ENCODE results near the gene ZDHHC18. TPM values are rescaled to one million over a fixed set of nuclear protein-coding genes. Genes with fewer than 3 reads are reported as not detected.

Gene ZDHHC18
- total RNA-seq = 10 to 100 TPM in 3 of 4 donors, 1 to 10 TPM in 1; 9.6 to 31.7 (median 20.8) TPM

DNA sequence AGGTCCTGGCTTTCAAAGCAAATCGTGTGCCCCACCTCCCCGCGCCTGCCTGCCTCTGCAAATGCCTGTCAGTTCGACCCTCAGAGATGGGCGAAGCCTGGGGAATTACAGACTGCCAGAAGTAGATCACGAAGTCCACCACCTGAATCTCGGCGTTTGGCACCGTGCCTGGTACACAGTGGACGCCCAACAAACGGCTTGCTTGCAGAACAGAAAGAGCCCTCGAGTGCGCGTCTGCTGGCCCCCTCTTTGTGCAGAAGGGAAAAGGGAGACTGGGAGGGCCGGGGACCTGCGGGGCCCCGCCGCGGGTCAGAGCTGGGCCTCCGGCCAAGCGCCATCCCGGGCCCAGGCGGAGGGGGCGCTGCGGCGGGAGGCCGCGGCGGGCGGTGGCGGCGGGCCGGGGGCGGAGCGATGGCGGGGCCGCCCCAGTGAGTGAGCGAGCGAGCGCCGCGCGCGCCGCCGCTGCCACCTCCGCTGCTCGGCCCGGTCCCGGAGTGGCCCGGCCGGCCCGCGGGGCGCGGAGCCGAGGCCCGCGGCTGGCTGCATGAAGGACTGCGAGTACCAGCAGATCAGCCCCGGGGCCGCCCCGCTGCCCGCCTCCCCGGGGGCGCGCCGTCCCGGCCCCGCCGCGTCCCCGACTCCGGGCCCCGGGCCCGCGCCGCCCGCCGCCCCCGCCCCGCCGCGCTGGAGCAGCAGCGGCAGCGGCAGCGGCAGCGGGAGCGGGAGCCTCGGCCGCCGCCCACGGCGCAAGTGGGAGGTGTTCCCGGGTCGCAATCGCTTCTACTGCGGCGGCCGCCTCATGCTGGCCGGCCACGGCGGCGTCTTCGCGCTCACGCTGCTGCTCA lies at the start of gene ZDHHC18:
Gene ZDHHC18 (plus strand): TSS at position 428 of the 845 bp plus-strand sequence. CDS start 117 bp downstream, at position 545.
- Histone ChIP-seq H3K4me3 (peak within 1 kb of the TSS; percentile 71 to 84 (median 81)), H3K4me1 (peaks cover 30 to 45% (median 44%) of the 10 kb centered on the region in 4 donors), H3K9me3 (no peaks in the 10 kb centered on the region), H3K36me3 (peaks cover 0 to 14% (median 3%) of the 10 kb centered on the region in 4 donors), H3K27me3 (no peaks in the 10 kb centered on the region), H3K27ac (replicated peaks in 1 of 4) (peak within 1 kb of the TSS; percentile 73 to 81 (median 80))
- WGBS = 0% methylated on average over 6 of the region's 107 CpGs
- no peak for DNase-seq (ENCODE audit: extremely low spot score)
- no peak for TF ChIP-seq EP300 (IDR thresholded peaks at IDR 0.05)
- TF ChIP-seq, protein P1, sequence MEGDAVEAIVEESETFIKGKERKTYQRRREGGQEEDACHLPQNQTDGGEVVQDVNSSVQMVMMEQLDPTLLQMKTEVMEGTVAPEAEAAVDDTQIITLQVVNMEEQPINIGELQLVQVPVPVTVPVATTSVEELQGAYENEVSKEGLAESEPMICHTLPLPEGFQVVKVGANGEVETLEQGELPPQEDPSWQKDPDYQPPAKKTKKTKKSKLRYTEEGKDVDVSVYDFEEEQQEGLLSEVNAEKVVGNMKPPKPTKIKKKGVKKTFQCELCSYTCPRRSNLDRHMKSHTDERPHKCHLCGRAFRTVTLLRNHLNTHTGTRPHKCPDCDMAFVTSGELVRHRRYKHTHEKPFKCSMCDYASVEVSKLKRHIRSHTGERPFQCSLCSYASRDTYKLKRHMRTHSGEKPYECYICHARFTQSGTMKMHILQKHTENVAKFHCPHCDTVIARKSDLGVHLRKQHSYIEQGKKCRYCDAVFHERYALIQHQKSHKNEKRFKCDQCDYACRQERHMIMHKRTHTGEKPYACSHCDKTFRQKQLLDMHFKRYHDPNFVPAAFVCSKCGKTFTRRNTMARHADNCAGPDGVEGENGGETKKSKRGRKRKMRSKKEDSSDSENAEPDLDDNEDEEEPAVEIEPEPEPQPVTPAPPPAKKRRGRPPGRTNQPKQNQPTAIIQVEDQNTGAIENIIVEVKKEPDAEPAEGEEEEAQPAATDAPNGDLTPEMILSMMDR (IDR thresholded peaks at IDR 0.05) = peak; percentile 50 to 78 (median 65)
- intact Hi-C loops (cut with DNase I) = no loop called here

- Histone ChIP-seq H3K4me1 (peaks cover 32 to 47% (median 41%) of the 10 kb centered on the region in 4 donors), H3K27me3 (no peaks in the 10 kb centered on the region), H3K27ac (replicated peaks in 1 of 4) (no peak overlapping the region), H3K4me3 (no peak overlapping the region), H3K36me3 (peaks cover 52 to 80% (median 71%) of the 10 kb centered on the region in 4 donors), H3K9me3 (no peaks in the 10 kb centered on the region)
- DNase-seq (ENCODE audit: extremely low spot score) = no peak
- TF ChIP-seq POLR2A (IDR thresholded peaks at IDR 0.05; ENCODE audit: low read depth) (no peak), POLR2AphosphoS5 (IDR thresholded peaks at IDR 0.05) (no peak), EP300 (IDR thresholded peaks at IDR 0.05) (no peak)
- TF ChIP-seq, protein P1 (IDR thresholded peaks at IDR 0.05) = no peak
- intact Hi-C loops (cut with DNase I) = no loop called here
- 79% methylated on average over 2 of the region's 11 CpGs for WGBS
Observed at GRCh38 chr1:26779098-26779668, 47.3 kb upstream of the ZDHHC18 start.

GRCh38 chr1:26780344-26780957 lies 46.0 kb upstream of the ZDHHC18 start:
- H3K27me3 ChIP-seq = no peaks in the 10 kb centered on the region
- peaks cover 44 to 54% (median 50%) of the 10 kb centered on the region in 4 donors for H3K4me1 ChIP-seq
- intact Hi-C loops (cut with DNase I) = loop anchor here (10.0 kb wide), 1 partner anchor 56 kb away; no protein-coding TSS in a partner anchor
- WGBS = 91% methylated on average over 21 of the region's 21 CpGs
- H3K36me3 ChIP-seq = peaks cover 40 to 67% (median 58%) of the 10 kb centered on the region in 4 donors
- TF ChIP-seq POLR2AphosphoS5 (IDR thresholded peaks at IDR 0.05) (no peak), POLR2A (IDR thresholded peaks at IDR 0.05; ENCODE audit: low read depth) (no peak), EP300 (IDR thresholded peaks at IDR 0.05) (no peak)
- TF ChIP-seq, protein P1 (IDR thresholded peaks at IDR 0.05) = no peak
- no peak overlapping the region for H3K27ac ChIP-seq (replicated peaks in 1 of 4)
- DNase-seq (ENCODE audit: extremely low spot score) = no peak
- H3K9me3 ChIP-seq = no peaks in the 10 kb centered on the region
- no peak overlapping the region for H3K4me3 ChIP-seq

GRCh38 chr1:26781206-26781825 lies 45.2 kb upstream of the ZDHHC18 start:
- TF ChIP-seq, protein P1 (IDR thresholded peaks at IDR 0.05) = no peak
- no peak for TF ChIP-seq EP300 (IDR thresholded peaks at IDR 0.05)
- no peak for TF ChIP-seq POLR2AphosphoS5 (IDR thresholded peaks at IDR 0.05)
- TF ChIP-seq POLR2A (IDR thresholded peaks at IDR 0.05; ENCODE audit: low read depth) = no peak
- peaks cover 49 to 57% (median 54%) of the 10 kb centered on the region in 4 donors for H3K4me1 ChIP-seq
- no peak for DNase-seq (ENCODE audit: extremely low spot score)
- intact Hi-C loops (cut with DNase I) = loop anchor here (10.0 kb wide), 1 partner anchor 57 kb away; no protein-coding TSS in a partner anchor
- H3K27ac ChIP-seq (replicated peaks in 1 of 4) = no peak overlapping the region
- H3K9me3 ChIP-seq = no peaks in the 10 kb centered on the region
- no peak overlapping the region for H3K4me3 ChIP-seq
- H3K36me3 ChIP-seq = peaks cover 39 to 58% (median 50%) of the 10 kb centered on the region in 4 donors
- no peaks in the 10 kb centered on the region for H3K27me3 ChIP-seq
- 69% methylated on average over 11 of the region's 11 CpGs for WGBS
